ENCODE measurements around the gene ZNF628. TPM values are rescaled to one million over a fixed set of nuclear protein-coding genes. Genes with fewer than 3 reads are reported as not detected.

ZNF628 gene
- total RNA-seq, 1 experiment from 2014 or later: 13.0 TPM

GRCh38 chr19:55479451-55480230, 3.2 kb downstream of the ZNF628 start:
- no peak for TF ChIP-seq CTCF (IDR thresholded peaks at IDR 0.05; ENCODE audit: unreplicated experiment)
- Mint-ChIP-seq H3K9me3 (ENCODE audit: low read depth, unreplicated experiment) (no peaks in the 10 kb centered on the region), H3K27ac (ENCODE audit: unreplicated experiment) (peak overlapping the region; percentile 12), H3K4me1 (ENCODE audit: low read depth, unreplicated experiment) (peaks cover 28% of the 10 kb centered on the region), H3K27me3 (ENCODE audit: unreplicated experiment) (no peaks in the 10 kb centered on the region), H3K4me3 (ENCODE audit: low read depth, unreplicated experiment) (no peak overlapping the region), H3K36me3 (ENCODE audit: insufficient read depth, unreplicated experiment) (peaks cover 61% of the 10 kb centered on the region)
- CTCF ChIA-PET: interaction anchor here (0.6 to 0.7 kb wide), 2 partner anchors 204 to 444 kb away, joined by 3 to 4 read pairs; no protein-coding TSS in a partner anchor
- no peak for DNase-seq
- no TSS peak for BruUV-seq (replicated peaks)
- intact Hi-C loops (cut with micrococcal nuclease; ENCODE audit: unreplicated experiment): no loop called here

GRCh38 chr19:55481148-55481793, 4.9 kb downstream of the ZNF628 start:
- no TSS peak for BruUV-seq (replicated peaks)
- H3K27ac Mint-ChIP-seq (ENCODE audit: unreplicated experiment): no peak overlapping the region
- no peak for DNase-seq
- no peak overlapping the region for H3K4me3 Mint-ChIP-seq (ENCODE audit: low read depth, unreplicated experiment)
- intact Hi-C loops (cut with micrococcal nuclease; ENCODE audit: unreplicated experiment): no loop called here
- no peaks in the 10 kb centered on the region for H3K27me3 Mint-ChIP-seq (ENCODE audit: unreplicated experiment)
- TF ChIP-seq CTCF (IDR thresholded peaks at IDR 0.05; ENCODE audit: unreplicated experiment): no peak
- H3K9me3 Mint-ChIP-seq (ENCODE audit: low read depth, unreplicated experiment): no peaks in the 10 kb centered on the region
- peaks cover 67% of the 10 kb centered on the region for H3K36me3 Mint-ChIP-seq (ENCODE audit: insufficient read depth, unreplicated experiment)
- peaks cover 35% of the 10 kb centered on the region for H3K4me1 Mint-ChIP-seq (ENCODE audit: low read depth, unreplicated experiment)
- CTCF ChIA-PET: no interaction called here

GRCh38 chr19:55481794-55482155, 5.4 kb downstream of the ZNF628 start:
- H3K9me3 Mint-ChIP-seq (ENCODE audit: low read depth, unreplicated experiment): no peaks in the 10 kb centered on the region
- H3K4me3 Mint-ChIP-seq (ENCODE audit: low read depth, unreplicated experiment): no peak overlapping the region
- no TSS peak for BruUV-seq (replicated peaks)
- no peak for TF ChIP-seq CTCF (IDR thresholded peaks at IDR 0.05; ENCODE audit: unreplicated experiment)
- no peak overlapping the region for H3K27ac Mint-ChIP-seq (ENCODE audit: unreplicated experiment)
- H3K36me3 Mint-ChIP-seq (ENCODE audit: insufficient read depth, unreplicated experiment): peaks cover 63% of the 10 kb centered on the region
- CTCF ChIA-PET: no interaction called here
- DNase-seq: no peak
- H3K4me1 Mint-ChIP-seq (ENCODE audit: low read depth, unreplicated experiment): peaks cover 37% of the 10 kb centered on the region
- H3K27me3 Mint-ChIP-seq (ENCODE audit: unreplicated experiment): no peaks in the 10 kb centered on the region
- intact Hi-C loops (cut with micrococcal nuclease; ENCODE audit: unreplicated experiment): no loop called here

GRCh38 chr19:55482156-55482961, 5.9 kb downstream of the ZNF628 start:
- Mint-ChIP-seq H3K9me3 (ENCODE audit: low read depth, unreplicated experiment) (no peaks in the 10 kb centered on the region), H3K27ac (ENCODE audit: unreplicated experiment) (no peak overlapping the region), H3K4me3 (ENCODE audit: low read depth, unreplicated experiment) (no peak overlapping the region), H3K27me3 (ENCODE audit: unreplicated experiment) (no peaks in the 10 kb centered on the region), H3K4me1 (ENCODE audit: low read depth, unreplicated experiment) (peaks cover 37% of the 10 kb centered on the region), H3K36me3 (ENCODE audit: insufficient read depth, unreplicated experiment) (peaks cover 63% of the 10 kb centered on the region)
- TF ChIP-seq CTCF (IDR thresholded peaks at IDR 0.05; ENCODE audit: unreplicated experiment): no peak
- intact Hi-C loops (cut with micrococcal nuclease; ENCODE audit: unreplicated experiment): no loop called here
- CTCF ChIA-PET: no interaction called here
- no peak for DNase-seq
- BruUV-seq (replicated peaks): no TSS peak

All from Calu3 (cell line).